Non-pigmented ciliary epithelial cell (primary cell): Measurements from ENCODE around the gene NCAPG2.
"Not testable (repeated sequence)": the region's sequence is repeated elsewhere in the genome, so short reads cannot be mapped to it uniquely, and the experiment has no call there.

Experiments used
- DNase-seq: peaks from one replicate; pipeline ENCODE4 v3.0.0-alpha.2; 2010; ENCODE audit warnings: low read depth

NCAPG2 gene

GRCh38 chr7:158626289-158626688 lies 78.3 kb downstream of the NCAPG2 start:
- DNase-seq: not testable (repeated sequence)

- DNase-seq: no peak
These were observed 81.4 kb downstream of the NCAPG2 start for GRCh38 chr7:158623241-158623640.

GRCh38 chr7:158620839-158621441 lies 83.7 kb downstream of the NCAPG2 start:
- DNase-seq: no peak

DNA sequence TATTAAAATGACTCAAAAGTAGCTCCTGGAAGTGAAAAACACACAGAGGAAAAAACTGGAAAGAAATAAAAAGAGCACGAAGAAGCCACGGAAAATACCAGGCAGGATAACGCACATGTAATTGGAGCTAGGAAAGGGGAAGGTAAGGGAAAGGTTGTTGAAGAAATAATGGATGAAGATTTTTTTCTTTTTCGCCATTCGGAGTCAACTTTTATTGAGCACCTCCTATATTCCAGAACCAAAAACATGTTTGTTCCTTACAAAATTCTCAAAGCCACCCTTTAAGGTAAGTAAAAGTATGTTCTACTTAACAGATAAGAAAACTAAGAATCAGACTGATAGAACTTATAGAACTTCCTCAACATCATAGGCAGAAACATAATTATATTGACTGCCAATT lies 84.2 kb downstream of the NCAPG2 start:
- no peak for DNase-seq

GRCh38 chr7:158618745-158619140 lies 85.9 kb downstream of the NCAPG2 start:
- DNase-seq: no peak

DNA sequence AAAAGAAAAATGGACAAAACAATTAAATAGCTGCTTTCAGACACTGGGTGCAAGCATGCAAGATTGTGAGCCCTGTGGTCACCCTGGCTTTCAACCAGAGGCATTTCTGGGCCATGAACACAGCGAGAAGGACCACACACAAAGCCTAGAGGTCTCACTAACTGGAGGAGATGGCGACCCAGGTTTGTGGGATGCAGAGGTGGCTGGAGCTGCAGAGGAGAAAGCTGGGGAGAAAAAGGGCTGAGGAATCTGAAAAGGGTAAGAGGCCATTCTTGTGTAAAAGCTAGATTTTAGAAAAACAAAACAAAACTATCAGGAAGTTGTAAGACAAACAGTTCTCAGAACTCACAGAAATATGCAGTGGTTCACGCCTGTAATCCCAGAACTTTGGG lies 86.9 kb downstream of the NCAPG2 start:
- peak; percentile 31 for DNase-seq

DNA sequence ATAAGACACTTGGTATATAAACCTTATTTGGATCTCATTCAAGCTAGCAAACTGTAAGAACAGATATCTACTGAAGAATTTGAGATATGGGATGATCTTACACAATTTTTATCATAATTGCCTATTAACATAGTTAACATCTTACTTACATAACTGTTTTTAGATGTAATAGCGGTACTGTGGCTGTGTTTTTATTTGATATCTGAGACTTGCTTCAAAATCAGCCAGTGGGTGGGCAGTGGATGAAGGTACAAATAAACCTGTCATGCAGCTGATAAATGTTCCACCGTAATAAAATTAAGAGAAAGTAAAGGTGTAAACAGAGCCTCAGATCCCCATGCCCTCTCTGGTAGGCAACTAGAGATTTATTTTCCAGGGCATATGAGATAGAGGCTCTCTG lies 88.6 kb downstream of the NCAPG2 start:
- no peak for DNase-seq

GRCh38 chr7:158614700-158615099 lies 89.9 kb downstream of the NCAPG2 start:
- no peak for DNase-seq

- no peak for DNase-seq
These were observed 91.1 kb downstream of the NCAPG2 start for GRCh38 chr7:158613481-158613880.

- DNase-seq: no peak
These were observed 92.1 kb downstream of the NCAPG2 start for GRCh38 chr7:158612546-158612945.

GRCh38 chr7:158611541-158611940 lies 93.1 kb downstream of the NCAPG2 start:
- no peak for DNase-seq

GRCh38 chr7:158609313-158609974 lies 95.2 kb downstream of the NCAPG2 start:
- no peak for DNase-seq

- DNase-seq: no peak
These were observed 97.0 kb downstream of the NCAPG2 start for GRCh38 chr7:158607563-158607962.

- DNase-seq: no peak
These were observed 97.8 kb downstream of the NCAPG2 start for GRCh38 chr7:158606671-158607424.

DNA sequence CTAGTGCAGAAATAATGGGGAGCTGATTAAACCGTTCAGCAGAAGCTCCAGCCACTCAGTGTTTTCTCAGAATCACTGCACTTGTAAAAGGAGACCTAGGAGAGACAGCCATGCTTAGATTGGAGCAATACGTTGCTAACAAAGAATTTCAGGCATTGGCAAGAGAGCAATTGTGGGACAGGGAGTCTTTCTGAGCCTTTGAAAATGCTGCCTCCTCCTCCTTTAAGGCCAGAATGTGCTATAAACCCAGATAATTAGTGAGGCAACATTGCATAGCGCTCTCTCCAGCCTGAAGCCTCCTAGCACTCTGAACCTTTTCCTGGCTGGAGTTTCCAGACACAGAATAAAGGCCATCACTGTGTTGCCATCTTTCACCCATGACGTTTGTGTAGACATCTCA lies 98.5 kb downstream of the NCAPG2 start:
- DNase-seq: no peak

- DNase-seq: no peak
These were observed 100.5 kb downstream of the NCAPG2 start for GRCh38 chr7:158603773-158604755.

GRCh38 chr7:158602905-158603772 lies 101.5 kb downstream of the NCAPG2 start:
- peak; percentile 24 for DNase-seq

DNA sequence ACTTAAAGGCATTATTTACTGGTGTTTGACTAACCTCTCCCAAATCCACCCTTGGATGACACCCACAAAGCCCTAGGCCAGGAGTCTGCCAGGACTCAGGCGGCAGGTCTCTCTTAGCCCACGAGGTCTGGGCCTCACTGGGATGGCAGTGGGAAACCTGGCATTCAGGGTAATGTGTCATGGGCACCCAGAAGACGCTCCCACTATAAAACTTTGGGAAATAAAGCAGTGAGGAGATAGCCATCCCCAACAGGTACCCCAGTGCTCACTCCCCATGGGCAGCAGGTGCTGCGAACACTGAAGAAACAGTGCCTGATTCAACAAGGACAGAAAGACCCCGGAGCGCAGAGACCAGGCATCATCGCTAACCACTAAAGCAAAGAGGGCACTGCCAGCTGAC lies 102.6 kb downstream of the NCAPG2 start:
- DNase-seq: no peak

GRCh38 chr7:158601090-158601489 lies 103.5 kb downstream of the NCAPG2 start:
- no peak for DNase-seq

DNA sequence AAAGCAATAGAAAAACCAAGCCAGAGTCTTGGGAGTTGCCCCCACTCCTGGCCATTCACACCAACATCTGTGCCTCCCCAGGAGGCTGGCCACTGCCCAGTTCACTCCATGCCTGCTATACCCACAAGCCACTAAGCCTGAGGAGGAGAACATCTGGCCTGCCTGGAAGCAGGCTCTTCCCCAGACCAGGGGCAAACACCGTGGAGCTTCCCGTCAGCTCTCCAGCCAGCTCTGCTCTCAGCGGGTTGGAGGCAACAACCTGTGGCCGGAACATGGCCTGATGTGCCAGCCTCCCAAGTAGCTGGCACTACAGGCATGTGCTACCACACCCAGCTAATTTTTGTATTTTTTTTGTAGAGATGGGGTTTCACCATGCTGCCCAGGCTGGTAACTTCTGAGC lies 107.9 kb downstream of the NCAPG2 start:
- DNase-seq: no peak

- no peak for DNase-seq
These were observed 108.3 kb downstream of the NCAPG2 start for GRCh38 chr7:158596309-158596708.
